Spleen (tissue), 13 donors: Measurements from ENCODE around the gene THRA. TPM values are rescaled to one million over a fixed set of nuclear protein-coding genes. Genes with fewer than 3 reads are reported as not detected.

Source experiments
- DNase-seq: peaks from one replicate; pipeline ENCODE4 v3.0.0-alpha.2; 2020
- H3K27ac ChIP-seq, 8 donors: fragments of 200-600 bp; sonication (generic) in 7 of 8; 1 replicate in 4 of 8; 2 replicates in 4 of 8; pipeline versions ENCODE4 v1.5.0 to v1.8.0; 2016 to 2021; ENCODE audit warnings: inconsistent platforms in 4 of 8, mild to moderate bottlenecking in 4 of 8, moderate library complexity in 1 of 8
- H3K27me3 ChIP-seq, 7 donors: fragments of 200-600 bp; sonication (generic) in 6 of 7; replicated peaks in 1 of 7; 1 replicate in 4 of 7; 2 replicates in 3 of 7; pipeline versions ENCODE4 v1.5.0 to v1.8.0; 2016 to 2021; ENCODE audit warnings: inconsistent platforms in 3 of 7, mild to moderate bottlenecking in 1 of 7
- H3K36me3 ChIP-seq, 6 donors: fragments of 200-600 bp; sonication (generic) in 5 of 6; 1 replicate in 4 of 6; 2 replicates in 2 of 6; pipeline versions ENCODE4 v1.5.0 to v1.8.0; 2016 to 2021; ENCODE audit warnings: inconsistent platforms in 2 of 6
- H3K4me1 ChIP-seq, 6 donors: fragments of 200-600 bp; sonication (generic) in 5 of 6; 1 replicate in 3 of 6; 2 replicates in 3 of 6; pipeline versions ENCODE4 v1.5.0 to v1.8.0; 2016 to 2021; ENCODE audit warnings: inconsistent platforms in 3 of 6
- H3K4me3 ChIP-seq, 8 donors: fragments of 200-600 bp; sonication (generic) in 7 of 8; 1 replicate in 4 of 8; 2 replicates in 4 of 8; pipeline versions ENCODE4 v1.5.0 to v1.8.0; 2016 to 2021; ENCODE audit warnings: inconsistent platforms in 4 of 8, mild to moderate bottlenecking in 4 of 8, moderate library complexity in 2 of 8
- H3K9me3 ChIP-seq, 8 donors: fragments of 200-600 bp; sonication (generic) in 7 of 8; 1 replicate in 4 of 8; 2 replicates in 4 of 8; pipeline versions ENCODE4 v1.5.0 to v1.8.0; 2016 to 2021; ENCODE audit warnings: inconsistent platforms in 4 of 8
- CTCF ChIP-seq, 11 experiments: fragments of 200-600 bp in 7 of 11; fragments of 450-650 bp in 4 of 11; sonication (generic) in 4 of 11; IDR thresholded peaks in 8 of 11; conservative IDR thresholded peaks in 3 of 11; 1 replicate in 7 of 11; 2 replicates in 4 of 11; pipeline versions ENCODE4 v1.4.0 to v1.8.0; 2016 to 2021; ENCODE audit warnings: antibody characterized with exemption in 11 of 11, inconsistent platforms in 4 of 11, mild to moderate bottlenecking in 1 of 11
- POLR2A ChIP-seq, 3 donors: fragments of 450-650 bp; IDR thresholded peaks; one replicate each; pipeline ENCODE4 v1.5.1; 2017; ENCODE audit warnings: antibody characterized with exemption in 3 of 3, mild to moderate bottlenecking in 1 of 3
- POLR2AphosphoS5 ChIP-seq, 3 donors: sonication (generic); formaldehyde crosslinking; IDR thresholded peaks; one replicate each; pipeline ENCODE4 v1.5.1; 2017; ENCODE audit warnings: antibody characterized with exemption in 3 of 3
- WGBS, 5 donors: extraction: QIAGEN DNeasy Blood & Tissue Kit in 3 of 5; methylation state at CpG; one replicate each; pipeline versions ENCODE4 v1.1.5 to v1.1.7; 2013 to 2018; 5-methylcytosine and 5-hydroxymethylcytosine counted together
- intact Hi-C: fragments of 100-400 bp; cut with DNase I; formaldehyde crosslinking; loops from one replicate; pipeline ENCODE4 v1.15.0; 2023; ENCODE audit warnings: low total_unique reads
- long read RNA-seq, 2 donors: transcript quantifications; one replicate each; lab custom pipeline, GENCODE V29; 2026
- polyA plus RNA-seq, 3 donors: library from polyadenylated mRNA; stranded (reverse); fragments of 200-250 nt; gene quantifications; one replicate each; pipeline ENCODE4 v1.2.1, GENCODE V29; 2013
- total RNA-seq, 7 donors: library from RNA; depleted of rRNA in 3 of 7; stranded (reverse); fragments of >200 nt in 3 of 7; fragmentation: NEBNext Ultra II Directional in 4 of 7; extraction: Animal tissue kit (Norgen Biotek cat#: 25700) in 4 of 7; gene quantifications; one replicate each; pipeline versions ENCODE4 v1.1.0 to v1.2.1, GENCODE V29; 2016 to 2021
- donor health status: healthy with polysubstance abuse.
- donor health status: DM: no; HTN: no; CAD: no; lungs with moderate emphysema.
- donor health status: DM: no; HTN: no; CAD: no.
- donor health status: Bipolar disorder and iron deficiency.
- donor health status: healthy.
- donor health status: DM: no; HTN: no; CAD: no.
- donor health status: DM: yes; HTN: yes; CAD: no.

The THRA gene
- total RNA-seq (10 to 100 TPM; 14.6 to 36.1 (median 19.7) TPM), polyA plus RNA-seq (10 to 100 TPM in 1 of 3 donors, 1 to 10 TPM in 2; 3.9 to 12.9 (median 4.7) TPM)
- long read RNA-seq, donor 1, full-length matches to known transcripts, result 5 of 5 reads
- long read RNA-seq, donor 1, partial matches to known transcripts, result 0 of 5 reads
- long read RNA-seq, donor 1, other reads (novel, unspliced or antisense), result 0 of 5 reads
- long read RNA-seq, donor 2, full-length matches to known transcripts, result 8 of 8 reads
- long read RNA-seq, donor 2, partial matches to known transcripts, result 0 of 8 reads
- long read RNA-seq, donor 2, other reads (novel, unspliced or antisense), result 0 of 8 reads

- intact Hi-C loops, result no loop called here
- Histone ChIP-seq H3K9me3 (no peaks in the 10 kb centered on the region), H3K4me1 (peaks cover 19 to 67% (median 54%) of the 10 kb centered on the region in 6 donors), H3K27me3 (no peaks in the 10 kb centered on the region), H3K27ac (peak within 1 kb of the TSS; percentile 84 to 96 (median 92)), H3K4me3 (peak within 1 kb of the TSS; percentile 76 to 100 (median 96)), H3K36me3 (no peaks in the 10 kb centered on the region)
- DNase-seq, result peak; percentile 95
- TF ChIP-seq POLR2AphosphoS5 (IDR thresholded peaks at IDR 0.05) (no peak), CTCF (IDR thresholded peaks at IDR 0.05 in 8 of 11, conservative IDR thresholded peaks at IDR 0.05 in 3 of 11) (peak in 6 of 11 experiments; percentile 9 to 53 (median 34))
- 0 to 4% (median 1%) methylated on average over 34 to 83 of the region's 83 CpGs for WGBS, 5 donors
Observed at GRCh38 chr17:40062329-40063186, at the start of gene THRA. Gene THRA (plus strand): TSS chr17:40062965. CDS start chr17:40074489, 11,524 bp downstream.

- 39 to 71% (median 57%) methylated on average over 12 to 18 of the region's 18 CpGs for WGBS, 5 donors
- Histone ChIP-seq H3K27me3 (peaks cover 0 to 6% (median 0%) of the 10 kb centered on the region in 7 donors), H3K27ac (peak overlapping the region; percentile 23 to 73 (median 50)), H3K36me3 (peaks cover 0 to 19% (median 4%) of the 10 kb centered on the region in 6 donors), H3K4me1 (peaks cover 14 to 63% (median 44%) of the 10 kb centered on the region in 6 donors), H3K4me3 (no peak overlapping the region), H3K9me3 (no peaks in the 10 kb centered on the region)
- DNase-seq, result no peak
- intact Hi-C loops, result no loop called here
- TF ChIP-seq CTCF (IDR thresholded peaks at IDR 0.05 in 8 of 11, conservative IDR thresholded peaks at IDR 0.05 in 3 of 11), result no peak
- no peak for TF ChIP-seq POLR2AphosphoS5 (IDR thresholded peaks at IDR 0.05)
- no peak for TF ChIP-seq POLR2A (IDR thresholded peaks at IDR 0.05)
Observed at GRCh38 chr17:40014375-40014980, 48.3 kb upstream of the THRA start.

- peak within 1 kb of the TSS in 2 of 8 donors; percentile 6 to 8 for H3K4me3 ChIP-seq
- peaks cover 14 to 71% (median 48%) of the 10 kb centered on the region in 6 donors for H3K4me1 ChIP-seq
- no peak for DNase-seq
- H3K9me3 ChIP-seq, result no peaks in the 10 kb centered on the region
- H3K36me3 ChIP-seq, result peaks cover 0 to 28% (median 12%) of the 10 kb centered on the region in 6 donors
- intact Hi-C loops, result no loop called here
- TF ChIP-seq POLR2AphosphoS5 (IDR thresholded peaks at IDR 0.05), result peak; percentile 10 to 69 (median 66)
- TF ChIP-seq CTCF (IDR thresholded peaks at IDR 0.05 in 8 of 11, conservative IDR thresholded peaks at IDR 0.05 in 3 of 11), result no peak
- no peak for TF ChIP-seq POLR2A (IDR thresholded peaks at IDR 0.05)
- 39 to 51% (median 46%) methylated on average over 16 to 20 of the region's 20 CpGs for WGBS, 5 donors
- peak within 1 kb of the TSS; percentile 23 to 73 (median 50) for H3K27ac ChIP-seq
- peaks cover 0 to 6% (median 0%) of the 10 kb centered on the region in 7 donors for H3K27me3 ChIP-seq
Observed at GRCh38 chr17:40015005-40015997, 47.5 kb upstream of the THRA start, which contains the start of gene CSF3. Gene CSF3 (plus strand): TSS chr17:40015440. CDS start chr17:40015475, 35 bp downstream.
